ENCODE data around the gene OAS1. TPM values are rescaled to one million over a fixed set of nuclear protein-coding genes. Genes with fewer than 3 reads are reported as not detected.

Gene OAS1
- total RNA-seq, 2 experiments from 2014 or later, result 2.6 to 3.4 TPM

DNA sequence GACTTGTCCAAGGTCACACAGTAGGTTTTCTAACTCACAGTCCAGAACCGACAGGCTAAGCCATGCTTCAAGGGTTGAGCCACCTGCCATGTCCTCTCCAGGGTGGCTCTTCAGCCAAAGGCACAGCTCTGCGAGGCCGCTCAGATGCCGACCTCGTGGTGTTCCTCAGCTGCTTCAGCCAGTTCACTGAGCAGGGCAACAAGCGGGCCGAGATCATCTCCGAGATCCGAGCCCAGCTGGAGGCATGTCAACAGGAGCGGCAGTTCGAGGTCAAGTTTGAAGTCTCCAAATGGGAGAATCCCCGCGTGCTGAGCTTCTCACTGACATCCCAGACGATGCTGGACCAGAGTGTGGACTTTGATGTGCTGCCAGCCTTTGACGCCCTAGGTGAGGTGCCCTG lies 58.9 kb downstream of the OAS1 start:
- H3K27ac ChIP-seq (ENCODE audit: low read depth in 1 of 2, low read length in 2 of 2), result no peak overlapping the region
- H3K36me3 Mint-ChIP-seq (ENCODE audit: low read depth), result peaks cover 94% of the 10 kb centered on the region
- ATAC-seq (ENCODE audit: poor library complexity), result no peak
- H3K27ac Mint-ChIP-seq, result no peak overlapping the region
- H3K4me3 ChIP-seq (ENCODE audit: low read length), result no peak overlapping the region
- no peaks in the 10 kb centered on the region for H3K9me3 Mint-ChIP-seq
- CTCF ChIA-PET, result no interaction called here
- no peaks in the 10 kb centered on the region for H3K4me1 ChIP-seq (ENCODE audit: insufficient read depth, low read length)
- H3K9me3 ChIP-seq (ENCODE audit: control insufficient read depth in 1 of 2, insufficient read depth in 1 of 2, low read length in 2 of 2), result no peaks in the 10 kb centered on the region
- DNase-seq, result no peak
- no peak overlapping the region for H3K4me3 Mint-ChIP-seq
- TF ChIP-seq, protein P1, sequence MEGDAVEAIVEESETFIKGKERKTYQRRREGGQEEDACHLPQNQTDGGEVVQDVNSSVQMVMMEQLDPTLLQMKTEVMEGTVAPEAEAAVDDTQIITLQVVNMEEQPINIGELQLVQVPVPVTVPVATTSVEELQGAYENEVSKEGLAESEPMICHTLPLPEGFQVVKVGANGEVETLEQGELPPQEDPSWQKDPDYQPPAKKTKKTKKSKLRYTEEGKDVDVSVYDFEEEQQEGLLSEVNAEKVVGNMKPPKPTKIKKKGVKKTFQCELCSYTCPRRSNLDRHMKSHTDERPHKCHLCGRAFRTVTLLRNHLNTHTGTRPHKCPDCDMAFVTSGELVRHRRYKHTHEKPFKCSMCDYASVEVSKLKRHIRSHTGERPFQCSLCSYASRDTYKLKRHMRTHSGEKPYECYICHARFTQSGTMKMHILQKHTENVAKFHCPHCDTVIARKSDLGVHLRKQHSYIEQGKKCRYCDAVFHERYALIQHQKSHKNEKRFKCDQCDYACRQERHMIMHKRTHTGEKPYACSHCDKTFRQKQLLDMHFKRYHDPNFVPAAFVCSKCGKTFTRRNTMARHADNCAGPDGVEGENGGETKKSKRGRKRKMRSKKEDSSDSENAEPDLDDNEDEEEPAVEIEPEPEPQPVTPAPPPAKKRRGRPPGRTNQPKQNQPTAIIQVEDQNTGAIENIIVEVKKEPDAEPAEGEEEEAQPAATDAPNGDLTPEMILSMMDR (IDR thresholded peaks at IDR 0.05), result no peak
- no peaks in the 10 kb centered on the region for H3K27me3 Mint-ChIP-seq
- peaks cover 85% of the 10 kb centered on the region for H3K36me3 ChIP-seq (ENCODE audit: insufficient read depth, low read length)
- no peaks in the 10 kb centered on the region for H3K4me1 Mint-ChIP-seq (ENCODE audit: low read depth)
- no peaks in the 10 kb centered on the region for H3K27me3 ChIP-seq (ENCODE audit: control insufficient read depth in 1 of 2, insufficient read depth in 2 of 2, low read length in 2 of 2)
- intact Hi-C loops (cut with DNase I, micrococcal nuclease), result no loop called here
- POLR2A ChIA-PET, result interaction anchor here (1.0 kb wide), 1 partner anchor 13 kb away, joined by 4 read pairs; the partner anchor contains the start of gene OAS2

DNA sequence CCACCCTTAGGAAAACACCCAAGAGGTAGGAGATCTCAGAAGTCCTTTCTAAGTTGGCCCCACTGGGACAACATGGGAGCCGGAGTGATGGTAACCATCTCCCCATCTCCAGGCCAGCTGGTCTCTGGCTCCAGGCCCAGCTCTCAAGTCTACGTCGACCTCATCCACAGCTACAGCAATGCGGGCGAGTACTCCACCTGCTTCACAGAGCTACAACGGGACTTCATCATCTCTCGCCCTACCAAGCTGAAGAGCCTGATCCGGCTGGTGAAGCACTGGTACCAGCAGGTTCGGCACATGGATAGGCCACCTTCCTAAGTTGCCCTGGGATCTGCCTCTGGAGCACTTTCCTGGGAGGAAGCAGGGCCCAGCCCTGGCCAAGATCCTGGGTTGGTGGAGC lies 60.5 kb downstream of the OAS1 start:
- peaks cover 69% of the 10 kb centered on the region for H3K36me3 ChIP-seq (ENCODE audit: insufficient read depth, low read length)
- intact Hi-C loops (cut with DNase I, micrococcal nuclease), result no loop called here
- H3K27me3 Mint-ChIP-seq, result no peaks in the 10 kb centered on the region

DNA sequence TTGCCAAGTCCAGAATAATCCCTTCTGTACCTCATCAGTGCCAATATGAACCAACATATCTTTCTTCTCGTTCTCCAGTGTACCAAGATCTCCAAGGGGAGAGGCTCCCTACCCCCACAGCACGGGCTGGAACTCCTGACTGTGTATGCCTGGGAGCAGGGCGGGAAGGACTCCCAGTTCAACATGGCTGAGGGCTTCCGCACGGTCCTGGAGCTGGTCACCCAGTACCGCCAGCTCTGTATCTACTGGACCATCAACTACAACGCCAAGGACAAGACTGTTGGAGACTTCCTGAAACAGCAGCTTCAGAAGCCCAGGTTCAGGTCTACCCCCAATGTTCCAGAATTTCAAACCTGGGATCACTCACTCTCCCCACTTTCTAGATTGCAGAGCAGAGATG lies 61.1 kb downstream of the OAS1 start:
- H3K36me3 Mint-ChIP-seq (ENCODE audit: low read depth), result peaks cover 75% of the 10 kb centered on the region
- no peaks in the 10 kb centered on the region for H3K4me1 Mint-ChIP-seq (ENCODE audit: low read depth)
- no peaks in the 10 kb centered on the region for H3K27me3 Mint-ChIP-seq
- H3K4me3 ChIP-seq (ENCODE audit: low read length), result no peak overlapping the region
- TF ChIP-seq, protein P1 (IDR thresholded peaks at IDR 0.05), result no peak
- H3K27ac ChIP-seq (ENCODE audit: low read depth in 1 of 2, low read length in 2 of 2), result no peak overlapping the region
- ATAC-seq (ENCODE audit: poor library complexity), result no peak
- H3K9me3 Mint-ChIP-seq, result no peaks in the 10 kb centered on the region
- POLR2A ChIA-PET, result interaction anchor here (0.8 kb wide), 1 partner anchor 10 kb away, joined by 3 read pairs; the partner anchor contains the start of gene OAS2
- no peak overlapping the region for H3K27ac Mint-ChIP-seq
- CTCF ChIA-PET, result no interaction called here
- peaks cover 64% of the 10 kb centered on the region for H3K36me3 ChIP-seq (ENCODE audit: insufficient read depth, low read length)
- H3K4me3 Mint-ChIP-seq, result no peak overlapping the region
- H3K27me3 ChIP-seq (ENCODE audit: control insufficient read depth in 1 of 2, insufficient read depth in 2 of 2, low read length in 2 of 2), result no peaks in the 10 kb centered on the region
- no peaks in the 10 kb centered on the region for H3K4me1 ChIP-seq (ENCODE audit: insufficient read depth, low read length)
- intact Hi-C loops (cut with DNase I, micrococcal nuclease), result no loop called here
- DNase-seq, result no peak
- H3K9me3 ChIP-seq (ENCODE audit: control insufficient read depth in 1 of 2, insufficient read depth in 1 of 2, low read length in 2 of 2), result no peaks in the 10 kb centered on the region

More for the DNA sequence above, 60.5 kb downstream of the OAS1 start:
- Mint-ChIP-seq H3K27ac (no peak overlapping the region), H3K4me3 (no peak overlapping the region), H3K9me3 (no peaks in the 10 kb centered on the region), H3K36me3 (ENCODE audit: low read depth) (peaks cover 80% of the 10 kb centered on the region), H3K4me1 (ENCODE audit: low read depth) (no peaks in the 10 kb centered on the region)
- Histone ChIP-seq H3K4me3 (ENCODE audit: low read length) (no peak overlapping the region), H3K4me1 (ENCODE audit: insufficient read depth, low read length) (no peaks in the 10 kb centered on the region), H3K27me3 (ENCODE audit: control insufficient read depth in 1 of 2, insufficient read depth in 2 of 2, low read length in 2 of 2) (no peaks in the 10 kb centered on the region), H3K27ac (ENCODE audit: low read depth in 1 of 2, low read length in 2 of 2) (no peak overlapping the region), H3K9me3 (ENCODE audit: control insufficient read depth in 1 of 2, insufficient read depth in 1 of 2, low read length in 2 of 2) (no peaks in the 10 kb centered on the region)
- CTCF ChIA-PET, result no interaction called here
- POLR2A ChIA-PET, result no interaction called here
- ATAC-seq (ENCODE audit: poor library complexity), result no peak
- no peak for DNase-seq
- TF ChIP-seq, protein P1 (IDR thresholded peaks at IDR 0.05), result no peak

Other genes starting within 250 kb of the OAS1 start
- gene RPH3A, start 115.2 kb upstream of the OAS1 start, total RNA-seq, result not detected
- 10 to 100 TPM; 13.9 to 14.5 TPM for gene OAS3, start 31.5 kb downstream of the OAS1 start, total RNA-seq
- 10 to 100 TPM; 15.0 to 16.2 TPM for gene OAS2, start 71.6 kb downstream of the OAS1 start, total RNA-seq
- 10 to 100 TPM; 14.0 to 14.2 TPM for gene DTX1, start 149.8 kb downstream of the OAS1 start, total RNA-seq
- gene RASAL1, start 228.8 kb downstream of the OAS1 start, total RNA-seq, result 1 to 10 TPM; 1.2 to 2.7 TPM
- 1 to 10 TPM in 1 of 2 experiments, under 1 TPM in 1; 0.92 to 1.2 TPM for gene CFAP73, start 242.8 kb downstream of the OAS1 start, total RNA-seq

All from CD4-positive, alpha-beta T cell (primary cell).